Liver (tissue), 9 donors: ENCODE results near the gene EIF1AD. TPM values are rescaled to one million over a fixed set of nuclear protein-coding genes. Genes with fewer than 3 reads are reported as not detected.

ENCODE experiments used
- DNase-seq: peaks from one replicate; pipeline ENCODE4 v3.0.0-alpha.2; 2017; ENCODE audit warnings: low spot score
- H3K27ac ChIP-seq, 2 donors: one replicate each; pipeline ENCODE4 v1.7.0; 2013; ENCODE audit warnings: inconsistent platforms in 2 of 2, low read length in 2 of 2, control low read depth in 1 of 2, low read depth in 1 of 2, mild to moderate bottlenecking in 1 of 2
- H3K27me3 ChIP-seq, 4 donors: one replicate each; pipeline versions ENCODE4 v1.6.1 to v1.7.0; 2013; ENCODE audit warnings: low read length in 3 of 4, inconsistent platforms in 1 of 4, mild to moderate bottlenecking in 1 of 4, moderate library complexity in 1 of 4; ENCODE audit not compliant: control insufficient read depth in 4 of 4, insufficient read depth in 4 of 4
- H3K36me3 ChIP-seq, 4 donors: one replicate each; pipeline versions ENCODE4 v1.6.1 to v1.7.0; 2013; ENCODE audit warnings: low read length in 3 of 4, mild to moderate bottlenecking in 3 of 4, low read depth in 1 of 4, moderate library complexity in 1 of 4; ENCODE audit not compliant: control insufficient read depth in 4 of 4, insufficient read depth in 3 of 4
- H3K4me1 ChIP-seq, 4 donors: one replicate each; pipeline versions ENCODE4 v1.6.1 to v1.7.0; 2013; ENCODE audit warnings: low read length in 3 of 4, mild to moderate bottlenecking in 3 of 4, moderate library complexity in 1 of 4; ENCODE audit not compliant: control insufficient read depth in 4 of 4, insufficient read depth in 4 of 4
- H3K4me3 ChIP-seq, 3 donors: one replicate each; pipeline versions ENCODE4 v1.6.1 to v1.7.0; 2013; ENCODE audit warnings: low read length in 3 of 3, control low read depth in 1 of 3, low read depth in 1 of 3, mild to moderate bottlenecking in 1 of 3
- H3K9ac ChIP-seq, 2 donors: one replicate each; pipeline ENCODE4 v1.7.0; 2013; ENCODE audit warnings: low read length in 2 of 2, mild to moderate bottlenecking in 2 of 2, moderate library complexity in 2 of 2, control low read depth in 1 of 2, low read depth in 1 of 2
- H3K9me3 ChIP-seq, 4 donors: one replicate each; pipeline versions ENCODE4 v1.6.1 to v1.7.0; 2013; ENCODE audit warnings: low read length in 3 of 4; ENCODE audit not compliant: control insufficient read depth in 4 of 4
- EGR1 ChIP-seq, 2 donors: IDR thresholded peaks; 2 replicates each; pipeline ENCODE4 v1.6.1; 2016 to 2018; ENCODE audit warnings: antibody characterized with exemption in 2 of 2, low read depth in 2 of 2
- FOXA1 ChIP-seq: IDR thresholded peaks from 2 replicates; pipeline ENCODE4 v1.6.1; 2016; ENCODE audit warnings: antibody characterized with exemption
- FOXA2 ChIP-seq: IDR thresholded peaks from 2 replicates; pipeline ENCODE4 v1.6.1; 2016; ENCODE audit warnings: antibody characterized with exemption
- GABPA ChIP-seq, 2 donors: IDR thresholded peaks in 1 of 2; conservative IDR thresholded peaks in 1 of 2; 2 replicates each; pipeline ENCODE4 v1.6.1; 2016; ENCODE audit warnings: antibody characterized with exemption in 2 of 2, mild to moderate bottlenecking in 1 of 2, moderate library complexity in 1 of 2
- HNF4A ChIP-seq, 2 donors: conservative IDR thresholded peaks; 2 replicates each; pipeline ENCODE4 v1.6.1; 2016; ENCODE audit warnings: antibody characterized with exemption in 2 of 2, mild to moderate bottlenecking in 2 of 2
- HNF4G ChIP-seq: IDR thresholded peaks from 2 replicates; pipeline ENCODE4 v1.6.1; 2016; ENCODE audit warnings: antibody characterized with exemption
- JUND ChIP-seq, 2 donors: IDR thresholded peaks; 2 replicates each; pipeline ENCODE4 v1.6.1; 2016; ENCODE audit warnings: antibody characterized with exemption in 2 of 2
- NR2F2 ChIP-seq: IDR thresholded peaks from 2 replicates; pipeline ENCODE4 v1.6.1; 2016; ENCODE audit warnings: antibody characterized with exemption
- RAD21 ChIP-seq, 2 donors: IDR thresholded peaks; 2 replicates each; pipeline ENCODE4 v1.6.1; 2016; ENCODE audit warnings: antibody characterized with exemption in 2 of 2, mild to moderate bottlenecking in 2 of 2
- RXRA ChIP-seq, 2 donors: IDR thresholded peaks; 2 replicates each; pipeline ENCODE4 v1.6.1; 2017 to 2018; ENCODE audit warnings: antibody characterized with exemption in 2 of 2, mild to moderate bottlenecking in 1 of 2
- SP1 ChIP-seq: IDR thresholded peaks from 2 replicates; pipeline ENCODE4 v1.6.1; 2018; ENCODE audit warnings: antibody characterized with exemption, mild to moderate bottlenecking
- TAF1 ChIP-seq: conservative IDR thresholded peaks from 2 replicates; pipeline ENCODE4 v1.6.1; 2016; ENCODE audit warnings: antibody characterized with exemption, mild to moderate bottlenecking
- YY1 ChIP-seq: IDR thresholded peaks from 2 replicates; pipeline ENCODE4 v1.6.1; 2016; ENCODE audit warnings: antibody characterized with exemption, mild to moderate bottlenecking
- WGBS: extraction: QIAGEN DNeasy Blood & Tissue Kit; methylation state at CpG from one replicate; pipeline ENCODE4 v1.1.7; 2013; 5-methylcytosine and 5-hydroxymethylcytosine counted together
- polyA plus RNA-seq, 2 donors: library from polyadenylated mRNA; stranded (reverse) in 1 of 2; unstranded in 1 of 2; fragments of 200-250 nt in 1 of 2; fragments of >200 nt in 1 of 2; fragmentation: Nextera tagmentation in 1 of 2; extraction: Ambion mirVana in 1 of 2; gene quantifications; one replicate each; pipeline versions ENCODE4 v1.2.1 to v1.2.3, GENCODE V29; 2013 to 2015
- total RNA-seq, 2 donors: library from RNA; depleted of rRNA; stranded (reverse); fragments of >200 nt; gene quantifications; one replicate each; pipeline ENCODE4 v1.2.3, GENCODE V29; 2014
- TF ChIP-seq, protein P1 (sequence below): IDR thresholded peaks from 2 replicates; pipeline ENCODE4 v1.6.1; 2016; ENCODE audit warnings: antibody characterized with exemption, mild to moderate bottlenecking
- TF ChIP-seq, protein P2 (sequence below): fragments of 150-350 bp; IDR thresholded peaks from 2 replicates; pipeline ENCODE4 v1.5.1; 2017; ENCODE audit warnings: improper control_type of control experiment, low read depth, low read length; ENCODE audit not compliant: missing input control
- TF ChIP-seq, protein P3 (sequence below): IDR thresholded peaks from 2 replicates; pipeline ENCODE4 v1.6.1; 2016; ENCODE audit warnings: antibody characterized with exemption
- TF ChIP-seq, protein P4 (sequence below): IDR thresholded peaks from 2 replicates; pipeline ENCODE4 v1.6.1; 2016; ENCODE audit warnings: antibody characterized with exemption
- TF ChIP-seq, protein P5 (sequence below): IDR thresholded peaks from 2 replicates; pipeline ENCODE4 v1.6.1; 2016; ENCODE audit warnings: antibody characterized with exemption
- donor health status: healthy.
- donor health status: healthy.
- donor health status: healthy.
- donor health status: healthy.
- donor health status: healthy.

EIF1AD gene
- total and polyA plus RNA-seq, 4 donors = 6.3 to 18.2 (median 14.2) TPM

DNA sequence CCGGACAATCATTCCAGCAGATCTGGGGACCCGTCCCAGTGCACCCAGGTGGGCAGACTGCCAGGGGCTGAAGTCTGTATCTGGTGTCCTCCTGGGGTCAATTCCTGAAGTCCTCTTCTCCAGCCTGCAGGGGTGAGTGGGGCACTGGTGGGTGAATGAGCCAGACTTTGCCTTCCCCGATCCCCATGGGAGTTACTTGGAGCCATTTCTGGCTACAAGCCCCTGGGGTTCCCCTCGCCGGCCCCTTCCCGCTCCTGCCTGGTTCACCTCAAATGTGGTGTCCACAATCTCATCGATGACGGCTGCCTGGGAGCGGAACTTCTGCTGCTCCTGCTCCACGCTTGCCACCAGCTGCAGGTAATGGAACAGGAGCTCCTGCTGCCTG lies 14.8 kb upstream of the EIF1AD start:
- Histone ChIP-seq H3K27ac (no peak overlapping the region), H3K9me3 (no peaks in the 10 kb centered on the region), H3K4me1 (peaks cover 0 to 4% (median 1%) of the 10 kb centered on the region in 4 donors), H3K4me3 (no peak overlapping the region), H3K9ac (no peak overlapping the region), H3K36me3 (no peaks in the 10 kb centered on the region), H3K27me3 (peaks cover 0 to 9% (median 0%) of the 10 kb centered on the region in 4 donors)
- no peak for TF ChIP-seq RXRA (IDR thresholded peaks at IDR 0.05)
- no peak for TF ChIP-seq HNF4G
- TF ChIP-seq YY1 = no peak
- TF ChIP-seq RAD21 (IDR thresholded peaks at IDR 0.05) = no peak
- TF ChIP-seq NR2F2 = no peak
- TF ChIP-seq TAF1 = no peak
- TF ChIP-seq GABPA (IDR thresholded peaks at IDR 0.05 in 1 of 2, conservative IDR thresholded peaks at IDR 0.05 in 1 of 2) = no peak
- TF ChIP-seq, protein P1, sequence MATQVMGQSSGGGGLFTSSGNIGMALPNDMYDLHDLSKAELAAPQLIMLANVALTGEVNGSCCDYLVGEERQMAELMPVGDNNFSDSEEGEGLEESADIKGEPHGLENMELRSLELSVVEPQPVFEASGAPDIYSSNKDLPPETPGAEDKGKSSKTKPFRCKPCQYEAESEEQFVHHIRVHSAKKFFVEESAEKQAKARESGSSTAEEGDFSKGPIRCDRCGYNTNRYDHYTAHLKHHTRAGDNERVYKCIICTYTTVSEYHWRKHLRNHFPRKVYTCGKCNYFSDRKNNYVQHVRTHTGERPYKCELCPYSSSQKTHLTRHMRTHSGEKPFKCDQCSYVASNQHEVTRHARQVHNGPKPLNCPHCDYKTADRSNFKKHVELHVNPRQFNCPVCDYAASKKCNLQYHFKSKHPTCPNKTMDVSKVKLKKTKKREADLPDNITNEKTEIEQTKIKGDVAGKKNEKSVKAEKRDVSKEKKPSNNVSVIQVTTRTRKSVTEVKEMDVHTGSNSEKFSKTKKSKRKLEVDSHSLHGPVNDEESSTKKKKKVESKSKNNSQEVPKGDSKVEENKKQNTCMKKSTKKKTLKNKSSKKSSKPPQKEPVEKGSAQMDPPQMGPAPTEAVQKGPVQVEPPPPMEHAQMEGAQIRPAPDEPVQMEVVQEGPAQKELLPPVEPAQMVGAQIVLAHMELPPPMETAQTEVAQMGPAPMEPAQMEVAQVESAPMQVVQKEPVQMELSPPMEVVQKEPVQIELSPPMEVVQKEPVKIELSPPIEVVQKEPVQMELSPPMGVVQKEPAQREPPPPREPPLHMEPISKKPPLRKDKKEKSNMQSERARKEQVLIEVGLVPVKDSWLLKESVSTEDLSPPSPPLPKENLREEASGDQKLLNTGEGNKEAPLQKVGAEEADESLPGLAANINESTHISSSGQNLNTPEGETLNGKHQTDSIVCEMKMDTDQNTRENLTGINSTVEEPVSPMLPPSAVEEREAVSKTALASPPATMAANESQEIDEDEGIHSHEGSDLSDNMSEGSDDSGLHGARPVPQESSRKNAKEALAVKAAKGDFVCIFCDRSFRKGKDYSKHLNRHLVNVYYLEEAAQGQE = no peak
- TF ChIP-seq, protein P2, sequence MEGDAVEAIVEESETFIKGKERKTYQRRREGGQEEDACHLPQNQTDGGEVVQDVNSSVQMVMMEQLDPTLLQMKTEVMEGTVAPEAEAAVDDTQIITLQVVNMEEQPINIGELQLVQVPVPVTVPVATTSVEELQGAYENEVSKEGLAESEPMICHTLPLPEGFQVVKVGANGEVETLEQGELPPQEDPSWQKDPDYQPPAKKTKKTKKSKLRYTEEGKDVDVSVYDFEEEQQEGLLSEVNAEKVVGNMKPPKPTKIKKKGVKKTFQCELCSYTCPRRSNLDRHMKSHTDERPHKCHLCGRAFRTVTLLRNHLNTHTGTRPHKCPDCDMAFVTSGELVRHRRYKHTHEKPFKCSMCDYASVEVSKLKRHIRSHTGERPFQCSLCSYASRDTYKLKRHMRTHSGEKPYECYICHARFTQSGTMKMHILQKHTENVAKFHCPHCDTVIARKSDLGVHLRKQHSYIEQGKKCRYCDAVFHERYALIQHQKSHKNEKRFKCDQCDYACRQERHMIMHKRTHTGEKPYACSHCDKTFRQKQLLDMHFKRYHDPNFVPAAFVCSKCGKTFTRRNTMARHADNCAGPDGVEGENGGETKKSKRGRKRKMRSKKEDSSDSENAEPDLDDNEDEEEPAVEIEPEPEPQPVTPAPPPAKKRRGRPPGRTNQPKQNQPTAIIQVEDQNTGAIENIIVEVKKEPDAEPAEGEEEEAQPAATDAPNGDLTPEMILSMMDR = no peak
- TF ChIP-seq EGR1 (IDR thresholded peaks at IDR 0.05; ENCODE audit: low read depth in 2 of 2) = no peak
- no peak for TF ChIP-seq JUND (IDR thresholded peaks at IDR 0.05)
- no peak for TF ChIP-seq FOXA2
- no peak for TF ChIP-seq FOXA1
- TF ChIP-seq, protein P3, sequence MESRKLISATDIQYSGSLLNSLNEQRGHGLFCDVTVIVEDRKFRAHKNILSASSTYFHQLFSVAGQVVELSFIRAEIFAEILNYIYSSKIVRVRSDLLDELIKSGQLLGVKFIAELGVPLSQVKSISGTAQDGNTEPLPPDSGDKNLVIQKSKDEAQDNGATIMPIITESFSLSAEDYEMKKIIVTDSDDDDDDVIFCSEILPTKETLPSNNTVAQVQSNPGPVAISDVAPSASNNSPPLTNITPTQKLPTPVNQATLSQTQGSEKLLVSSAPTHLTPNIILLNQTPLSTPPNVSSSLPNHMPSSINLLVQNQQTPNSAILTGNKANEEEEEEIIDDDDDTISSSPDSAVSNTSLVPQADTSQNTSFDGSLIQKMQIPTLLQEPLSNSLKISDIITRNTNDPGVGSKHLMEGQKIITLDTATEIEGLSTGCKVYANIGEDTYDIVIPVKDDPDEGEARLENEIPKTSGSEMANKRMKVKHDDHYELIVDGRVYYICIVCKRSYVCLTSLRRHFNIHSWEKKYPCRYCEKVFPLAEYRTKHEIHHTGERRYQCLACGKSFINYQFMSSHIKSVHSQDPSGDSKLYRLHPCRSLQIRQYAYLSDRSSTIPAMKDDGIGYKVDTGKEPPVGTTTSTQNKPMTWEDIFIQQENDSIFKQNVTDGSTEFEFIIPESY = no peak
- no peak for TF ChIP-seq HNF4A (conservative IDR thresholded peaks at IDR 0.05)
- TF ChIP-seq, protein P4, sequence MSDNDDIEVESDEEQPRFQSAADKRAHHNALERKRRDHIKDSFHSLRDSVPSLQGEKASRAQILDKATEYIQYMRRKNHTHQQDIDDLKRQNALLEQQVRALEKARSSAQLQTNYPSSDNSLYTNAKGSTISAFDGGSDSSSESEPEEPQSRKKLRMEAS = no peak
- no peak for TF ChIP-seq SP1
- TF ChIP-seq, protein P5, sequence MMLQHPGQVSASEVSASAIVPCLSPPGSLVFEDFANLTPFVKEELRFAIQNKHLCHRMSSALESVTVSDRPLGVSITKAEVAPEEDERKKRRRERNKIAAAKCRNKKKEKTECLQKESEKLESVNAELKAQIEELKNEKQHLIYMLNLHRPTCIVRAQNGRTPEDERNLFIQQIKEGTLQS = no peak
- DNase-seq = no peak
- 90% methylated on average over 10 of the region's 10 CpGs for WGBS
